ENCODE data around the gene CPSF4.
"Not testable (repeated sequence)": the region's sequence is repeated elsewhere in the genome, so short reads cannot be mapped to it uniquely, and the experiment has no call there.

The CPSF4 gene

GRCh38 chr7:99473315-99473596 is 34.5 kb downstream of the CPSF4 start:
- H3K4me1 Mint-ChIP-seq (ENCODE audit: low read depth), result peaks cover 29% of the 10 kb centered on the region
- H3K36me3 Mint-ChIP-seq (ENCODE audit: low read depth), result peaks cover 16% of the 10 kb centered on the region
- H3K4me3 Mint-ChIP-seq, result peak overlapping the region; percentile 96
- H3K27ac Mint-ChIP-seq, result peak overlapping the region; percentile 92
- H3K9me3 Mint-ChIP-seq, result no peaks in the 10 kb centered on the region
- peaks cover 3% of the 10 kb centered on the region for H3K27me3 Mint-ChIP-seq (ENCODE audit: low read depth)

- Mint-ChIP-seq H3K27me3 (ENCODE audit: low read depth) (no peaks in the 10 kb centered on the region), H3K27ac (no peak overlapping the region), H3K9me3 (no peaks in the 10 kb centered on the region), H3K4me3 (no peak overlapping the region), H3K4me1 (ENCODE audit: low read depth) (peaks cover 28% of the 10 kb centered on the region), H3K36me3 (ENCODE audit: low read depth) (peaks cover 23% of the 10 kb centered on the region)
Observed at GRCh38 chr7:99476107-99476506, 37.4 kb downstream of the CPSF4 start.

- H3K36me3 Mint-ChIP-seq (ENCODE audit: low read depth), result peaks cover 30% of the 10 kb centered on the region
Observed at GRCh38 chr7:99478464-99479440, 40.0 kb downstream of the CPSF4 start.

GRCh38 chr7:99485094-99485493 is 46.4 kb downstream of the CPSF4 start:
- peaks cover 60% of the 10 kb centered on the region for H3K36me3 Mint-ChIP-seq (ENCODE audit: low read depth)
- no peak overlapping the region for H3K27ac Mint-ChIP-seq
- H3K9me3 Mint-ChIP-seq, result peaks cover 10% of the 10 kb centered on the region
- no peak overlapping the region for H3K4me3 Mint-ChIP-seq
- H3K4me1 Mint-ChIP-seq (ENCODE audit: low read depth), result no peaks in the 10 kb centered on the region
- no peaks in the 10 kb centered on the region for H3K27me3 Mint-ChIP-seq (ENCODE audit: low read depth)

More at GRCh38 chr7:99478464-99479440, 40.0 kb downstream of the CPSF4 start:
- H3K4me1 Mint-ChIP-seq (ENCODE audit: low read depth), result peaks cover 22% of the 10 kb centered on the region
- H3K4me3 Mint-ChIP-seq, result peak overlapping the region; percentile 23
- H3K9me3 Mint-ChIP-seq, result no peaks in the 10 kb centered on the region
- H3K27ac Mint-ChIP-seq, result peak overlapping the region; percentile 63
- no peaks in the 10 kb centered on the region for H3K27me3 Mint-ChIP-seq (ENCODE audit: low read depth)

GRCh38 chr7:99489235-99489634 is 50.5 kb downstream of the CPSF4 start:
- peaks cover 33% of the 10 kb centered on the region for H3K9me3 Mint-ChIP-seq
- no peaks in the 10 kb centered on the region for H3K27me3 Mint-ChIP-seq (ENCODE audit: low read depth)
- H3K27ac Mint-ChIP-seq, result no peak overlapping the region
- no peaks in the 10 kb centered on the region for H3K4me1 Mint-ChIP-seq (ENCODE audit: low read depth)
- peaks cover 74% of the 10 kb centered on the region for H3K36me3 Mint-ChIP-seq (ENCODE audit: low read depth)
- no peak overlapping the region for H3K4me3 Mint-ChIP-seq

GRCh38 chr7:99490878-99491277 is 52.1 kb downstream of the CPSF4 start:
- H3K27ac Mint-ChIP-seq, result no peak overlapping the region
- no peaks in the 10 kb centered on the region for H3K27me3 Mint-ChIP-seq (ENCODE audit: low read depth)
- peaks cover 78% of the 10 kb centered on the region for H3K36me3 Mint-ChIP-seq (ENCODE audit: low read depth)
- H3K4me3 Mint-ChIP-seq, result no peak overlapping the region
- H3K4me1 Mint-ChIP-seq (ENCODE audit: low read depth), result no peaks in the 10 kb centered on the region
- H3K9me3 Mint-ChIP-seq, result peaks cover 35% of the 10 kb centered on the region

- peaks cover 41% of the 10 kb centered on the region for H3K9me3 Mint-ChIP-seq
- no peak overlapping the region for H3K4me3 Mint-ChIP-seq
- no peak overlapping the region for H3K27ac Mint-ChIP-seq
- peaks cover 10% of the 10 kb centered on the region for H3K4me1 Mint-ChIP-seq (ENCODE audit: low read depth)
- peaks cover 73% of the 10 kb centered on the region for H3K36me3 Mint-ChIP-seq (ENCODE audit: low read depth)
- no peaks in the 10 kb centered on the region for H3K27me3 Mint-ChIP-seq (ENCODE audit: low read depth)
Observed at GRCh38 chr7:99493823-99494222, 55.1 kb downstream of the CPSF4 start.

- H3K27me3 Mint-ChIP-seq (ENCODE audit: low read depth), result no peaks in the 10 kb centered on the region
- H3K4me3 Mint-ChIP-seq, result peak overlapping the region; percentile 96
- peaks cover 17% of the 10 kb centered on the region for H3K4me1 Mint-ChIP-seq (ENCODE audit: low read depth)
- H3K27ac Mint-ChIP-seq, result peak overlapping the region; percentile 76
- H3K36me3 Mint-ChIP-seq (ENCODE audit: low read depth), result peaks cover 65% of the 10 kb centered on the region
- peaks cover 25% of the 10 kb centered on the region for H3K9me3 Mint-ChIP-seq
Observed at GRCh38 chr7:99497766-99498545, 59.2 kb downstream of the CPSF4 start.

- Mint-ChIP-seq H3K4me3 (peak overlapping the region; percentile 96), H3K36me3 (ENCODE audit: low read depth) (peaks cover 59% of the 10 kb centered on the region), H3K27ac (peak overlapping the region; percentile 97), H3K27me3 (ENCODE audit: low read depth) (no peaks in the 10 kb centered on the region), H3K9me3 (peaks cover 22% of the 10 kb centered on the region), H3K4me1 (ENCODE audit: low read depth) (peaks cover 17% of the 10 kb centered on the region)
Observed at GRCh38 chr7:99498546-99498944, 59.8 kb downstream of the CPSF4 start.

- H3K27ac Mint-ChIP-seq, result peak overlapping the region; percentile 97
- H3K4me3 Mint-ChIP-seq, result peak overlapping the region; percentile 96
- peaks cover 17% of the 10 kb centered on the region for H3K4me1 Mint-ChIP-seq (ENCODE audit: low read depth)
- H3K9me3 Mint-ChIP-seq, result peaks cover 14% of the 10 kb centered on the region
- no peaks in the 10 kb centered on the region for H3K27me3 Mint-ChIP-seq (ENCODE audit: low read depth)
- peaks cover 51% of the 10 kb centered on the region for H3K36me3 Mint-ChIP-seq (ENCODE audit: low read depth)
Observed at GRCh38 chr7:99499371-99499720, 60.6 kb downstream of the CPSF4 start.

GRCh38 chr7:99499721-99500636 is 61.2 kb downstream of the CPSF4 start, which contains the start of gene ZNF394:
Gene ZNF394, minus strand, starts transcription at chr7:99500281. Its CDS starts 188 bp downstream, at chr7:99500093.
- Mint-ChIP-seq H3K36me3 (ENCODE audit: low read depth) (peaks cover 45% of the 10 kb centered on the region), H3K27ac (peak within 1 kb of the TSS; percentile 97), H3K4me1 (ENCODE audit: low read depth) (peaks cover 17% of the 10 kb centered on the region), H3K27me3 (ENCODE audit: low read depth) (no peaks in the 10 kb centered on the region), H3K4me3 (peak within 1 kb of the TSS; percentile 96), H3K9me3 (peaks cover 13% of the 10 kb centered on the region)

- peaks cover 13% of the 10 kb centered on the region for H3K9me3 Mint-ChIP-seq
- peak overlapping the region; percentile 96 for H3K4me3 Mint-ChIP-seq
- H3K27me3 Mint-ChIP-seq (ENCODE audit: low read depth), result no peaks in the 10 kb centered on the region
- H3K27ac Mint-ChIP-seq, result peak overlapping the region; percentile 97
- H3K4me1 Mint-ChIP-seq (ENCODE audit: low read depth), result peaks cover 17% of the 10 kb centered on the region
- H3K36me3 Mint-ChIP-seq (ENCODE audit: low read depth), result peaks cover 39% of the 10 kb centered on the region
Observed at GRCh38 chr7:99500637-99501009, 61.9 kb downstream of the CPSF4 start.

- H3K27me3 Mint-ChIP-seq (ENCODE audit: low read depth), result not testable (repeated sequence)
- Mint-ChIP-seq H3K4me3 (peak overlapping the region; percentile 96), H3K27ac (peak overlapping the region; percentile 68), H3K4me1 (ENCODE audit: low read depth) (peaks cover 23% of the 10 kb centered on the region), H3K36me3 (ENCODE audit: low read depth) (peaks cover 35% of the 10 kb centered on the region), H3K9me3 (peaks cover 10% of the 10 kb centered on the region)
Observed at GRCh38 chr7:99501236-99501635, 62.5 kb downstream of the CPSF4 start.

GRCh38 chr7:99504281-99504602 is 65.5 kb downstream of the CPSF4 start:
- H3K4me1 Mint-ChIP-seq (ENCODE audit: low read depth), result peaks cover 18% of the 10 kb centered on the region
- peaks cover 3% of the 10 kb centered on the region for H3K9me3 Mint-ChIP-seq
- peaks cover 26% of the 10 kb centered on the region for H3K36me3 Mint-ChIP-seq (ENCODE audit: low read depth)
- peak overlapping the region; percentile 96 for H3K27ac Mint-ChIP-seq
- peak overlapping the region; percentile 96 for H3K4me3 Mint-ChIP-seq
- H3K27me3 Mint-ChIP-seq (ENCODE audit: low read depth), result no peaks in the 10 kb centered on the region

All from T-helper 1 cell treated with Interleukin-12 subunit alpha and Interleukin-12 subunit beta and Interleukin-4 antibody, amounts not matched to agents 30 μg/mL and 1 μg/mL, for 36 hours (primary cell).